Esophagus muscularis mucosa (tissue), 4 donors: ENCODE results near the gene C13orf46. TPM values are rescaled to one million over a fixed set of nuclear protein-coding genes. Genes with fewer than 3 reads are reported as not detected.

Experiments
- DNase-seq: peaks from one replicate; pipeline ENCODE4 v3.0.0-alpha.2; 2017; ENCODE audit errors: extremely low spot score
- H3K27ac ChIP-seq, 4 donors: fragments of 200-600 bp; sonication (generic); replicated peaks in 1 of 4; 1 replicate in 3 of 4; 2 replicates in 1 of 4; pipeline ENCODE4 v1.5.1; 2016 to 2019; ENCODE audit warnings: mild to moderate bottlenecking in 1 of 4
- H3K27me3 ChIP-seq, 4 donors: fragments of 200-600 bp; sonication (generic); one replicate each; pipeline versions ENCODE4 v1.5.1 to v1.6.0; 2016 to 2019
- H3K36me3 ChIP-seq, 4 donors: fragments of 200-600 bp; sonication (generic); one replicate each; pipeline ENCODE4 v1.5.1; 2016 to 2019
- H3K4me1 ChIP-seq, 4 donors: fragments of 200-600 bp; sonication (generic); one replicate each; pipeline ENCODE4 v1.5.1; 2016 to 2019
- H3K4me3 ChIP-seq, 4 donors: fragments of 200-600 bp; sonication (generic); 1 replicate in 2 of 4; 2 replicates in 2 of 4; pipeline ENCODE4 v1.5.1; 2016 to 2019; ENCODE audit warnings: mild to moderate bottlenecking in 4 of 4, moderate library complexity in 1 of 4
- H3K9me3 ChIP-seq, 4 donors: fragments of 200-600 bp; sonication (generic); 1 replicate in 3 of 4; 2 replicates in 1 of 4; pipeline ENCODE4 v1.5.1; 2016 to 2019
- EP300 ChIP-seq: sonication (generic); formaldehyde crosslinking; IDR thresholded peaks from one replicate; pipeline ENCODE4 v1.6.1; 2017; ENCODE audit warnings: antibody characterized with exemption
- POLR2A ChIP-seq: fragments of 450-650 bp; IDR thresholded peaks from one replicate; pipeline ENCODE4 v1.6.1; 2017; ENCODE audit warnings: antibody characterized with exemption, moderate library complexity, mild to moderate bottlenecking, low read depth
- POLR2AphosphoS5 ChIP-seq, 2 donors: sonication (generic); formaldehyde crosslinking; IDR thresholded peaks; one replicate each; pipeline ENCODE4 v1.6.1; 2017; ENCODE audit warnings: antibody characterized with exemption in 2 of 2
- WGBS: methylation state at CpG from one replicate; pipeline ENCODE4 v1.1.5; 2018; 5-methylcytosine and 5-hydroxymethylcytosine counted together
- intact Hi-C: fragments of 100-400 bp; cut with DNase I; formaldehyde crosslinking; loops from one replicate; pipeline ENCODE4 v1.15.1; 2023
- total RNA-seq, 4 donors: library from RNA; depleted of rRNA; stranded (reverse); fragments of >200 nt; gene quantifications; one replicate each; pipeline versions ENCODE4 v1.1.0 to v1.2.1, GENCODE V29; 2016
- TF ChIP-seq, protein P1 (sequence below), 3 experiments: fragments of 200-600 bp in 2 of 3; fragments of 450-650 bp in 1 of 3; sonication (generic) in 2 of 3; IDR thresholded peaks; one replicate each; pipeline ENCODE4 v1.5.1; 2017 to 2019; ENCODE audit warnings: antibody characterized with exemption in 3 of 3, mild to moderate bottlenecking in 2 of 3, moderate library complexity in 1 of 3

C13orf46 gene
- total RNA-seq, 4 donors from 2014 or later = 0.17 to 2.1 (median 0.89) TPM

DNA sequence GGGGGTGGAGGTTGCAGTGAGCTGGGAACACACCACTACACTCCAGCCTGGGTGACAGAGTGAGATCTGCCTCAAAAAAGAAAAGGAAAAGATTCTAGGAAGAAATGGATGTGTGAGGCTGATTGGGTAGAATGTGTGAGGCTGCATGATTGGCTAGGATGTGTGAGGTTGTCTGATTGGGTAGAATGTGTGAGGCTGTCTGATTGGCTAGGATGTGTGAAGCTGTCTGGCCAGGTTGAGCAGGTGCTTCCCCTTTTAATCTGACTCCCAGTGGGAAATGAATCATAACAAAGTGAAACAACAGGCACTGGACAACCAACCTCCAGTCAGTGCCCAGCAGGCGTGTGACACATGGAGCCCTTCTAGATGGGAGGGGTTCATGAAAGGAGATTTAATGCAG, 14.7 kb downstream of the C13orf46 start:
- H3K4me3 ChIP-seq = no peak overlapping the region
- intact Hi-C loops = no loop called here
- H3K27me3 ChIP-seq = no peaks in the 10 kb centered on the region
- DNase-seq = no peak
- WGBS = 93% methylated on average over 1 of the region's 1 CpG
- no peak overlapping the region for H3K27ac ChIP-seq
- H3K36me3 ChIP-seq = peaks cover 0 to 5% (median 2%) of the 10 kb centered on the region in 4 donors
- TF ChIP-seq, protein P1, sequence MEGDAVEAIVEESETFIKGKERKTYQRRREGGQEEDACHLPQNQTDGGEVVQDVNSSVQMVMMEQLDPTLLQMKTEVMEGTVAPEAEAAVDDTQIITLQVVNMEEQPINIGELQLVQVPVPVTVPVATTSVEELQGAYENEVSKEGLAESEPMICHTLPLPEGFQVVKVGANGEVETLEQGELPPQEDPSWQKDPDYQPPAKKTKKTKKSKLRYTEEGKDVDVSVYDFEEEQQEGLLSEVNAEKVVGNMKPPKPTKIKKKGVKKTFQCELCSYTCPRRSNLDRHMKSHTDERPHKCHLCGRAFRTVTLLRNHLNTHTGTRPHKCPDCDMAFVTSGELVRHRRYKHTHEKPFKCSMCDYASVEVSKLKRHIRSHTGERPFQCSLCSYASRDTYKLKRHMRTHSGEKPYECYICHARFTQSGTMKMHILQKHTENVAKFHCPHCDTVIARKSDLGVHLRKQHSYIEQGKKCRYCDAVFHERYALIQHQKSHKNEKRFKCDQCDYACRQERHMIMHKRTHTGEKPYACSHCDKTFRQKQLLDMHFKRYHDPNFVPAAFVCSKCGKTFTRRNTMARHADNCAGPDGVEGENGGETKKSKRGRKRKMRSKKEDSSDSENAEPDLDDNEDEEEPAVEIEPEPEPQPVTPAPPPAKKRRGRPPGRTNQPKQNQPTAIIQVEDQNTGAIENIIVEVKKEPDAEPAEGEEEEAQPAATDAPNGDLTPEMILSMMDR (IDR thresholded peaks at IDR 0.05) = no peak
- TF ChIP-seq POLR2A (no peak), POLR2AphosphoS5 (IDR thresholded peaks at IDR 0.05) (no peak), EP300 (no peak)
- H3K9me3 ChIP-seq = no peaks in the 10 kb centered on the region
- no peaks in the 10 kb centered on the region for H3K4me1 ChIP-seq

DNA sequence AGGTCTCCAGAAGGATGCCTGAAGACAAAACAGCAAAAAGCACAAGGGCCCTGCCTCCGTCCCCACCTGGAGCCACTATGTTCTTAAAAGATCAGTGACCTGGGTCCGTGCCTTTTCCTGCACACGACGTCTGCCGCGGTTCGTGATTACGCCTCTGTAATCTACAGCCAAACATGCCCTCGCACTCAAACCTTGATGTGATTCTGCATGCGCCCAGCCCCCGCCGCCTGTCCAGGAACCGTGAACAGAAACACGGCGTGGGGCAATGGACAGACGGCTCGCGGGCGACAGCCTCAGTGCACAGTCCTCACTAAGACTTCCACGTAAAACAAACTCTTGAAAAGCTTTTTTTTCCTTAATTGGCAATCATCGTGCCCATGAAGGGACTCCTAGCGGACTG, 15.5 kb downstream of the C13orf46 start:
- Histone ChIP-seq H3K4me3 (no peak overlapping the region), H3K36me3 (peaks cover 0 to 9% (median 3%) of the 10 kb centered on the region in 4 donors), H3K9me3 (no peaks in the 10 kb centered on the region), H3K27ac (no peak overlapping the region), H3K4me1 (no peaks in the 10 kb centered on the region), H3K27me3 (no peaks in the 10 kb centered on the region)
- WGBS = 94% methylated on average over 22 of the region's 22 CpGs
- TF ChIP-seq EP300 = no peak
- TF ChIP-seq POLR2AphosphoS5 (IDR thresholded peaks at IDR 0.05) = no peak
- no peak for TF ChIP-seq POLR2A
- TF ChIP-seq, protein P1 (IDR thresholded peaks at IDR 0.05) = no peak
- intact Hi-C loops = no loop called here
- DNase-seq = no peak

DNA sequence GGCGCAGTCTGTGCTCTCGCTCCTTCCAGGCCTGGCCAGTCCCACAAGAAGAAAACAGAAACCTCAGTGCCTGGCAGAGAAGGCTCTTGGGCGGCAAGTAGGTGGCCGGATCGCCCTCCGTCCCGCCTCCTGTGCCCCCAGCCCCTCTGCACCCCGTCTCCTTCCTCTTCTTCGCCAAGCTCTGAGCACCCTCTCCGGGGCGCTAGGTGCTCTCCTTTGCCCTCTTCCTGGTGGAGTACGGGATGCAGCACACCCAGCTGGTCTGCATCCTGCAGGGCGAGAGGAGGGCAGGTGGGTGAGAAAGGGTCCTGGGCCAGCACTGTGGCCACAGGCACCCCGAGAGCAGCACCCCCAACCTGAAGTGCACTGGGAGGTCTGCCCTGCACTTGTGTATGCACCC, 17.3 kb downstream of the C13orf46 start:
- DNase-seq = no peak

DNA sequence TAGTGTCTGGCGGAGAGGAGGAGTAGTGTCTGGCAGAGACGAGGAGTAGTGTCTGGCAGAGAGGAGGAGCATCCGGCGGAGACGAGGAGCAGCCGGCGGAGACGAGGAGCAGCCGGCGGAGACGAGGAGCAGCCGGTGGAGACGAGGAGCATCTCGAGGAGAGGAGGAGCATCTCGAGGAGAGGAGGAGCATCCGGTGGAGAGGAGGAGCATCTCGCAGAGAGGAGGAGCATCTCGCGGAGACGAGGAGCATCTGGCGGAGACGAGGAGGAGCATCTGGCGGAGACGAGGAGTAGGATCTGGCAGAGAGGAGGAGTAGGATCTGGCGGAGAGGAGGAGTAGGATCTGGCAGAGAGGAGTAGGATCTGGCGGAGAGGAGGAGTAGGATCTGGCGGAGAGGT, 18.2 kb downstream of the C13orf46 start:
- no peak overlapping the region for H3K4me3 ChIP-seq
- H3K36me3 ChIP-seq = peaks cover 0 to 9% (median 3%) of the 10 kb centered on the region in 4 donors
- H3K9me3 ChIP-seq = no peaks in the 10 kb centered on the region
- no peaks in the 10 kb centered on the region for H3K27me3 ChIP-seq
- WGBS = 87% methylated on average over 27 of the region's 27 CpGs
- no peak for DNase-seq
- intact Hi-C loops = no loop called here
- no peak for TF ChIP-seq POLR2AphosphoS5 (IDR thresholded peaks at IDR 0.05)
- TF ChIP-seq EP300 = no peak
- no peak for TF ChIP-seq POLR2A
- TF ChIP-seq, protein P1 (IDR thresholded peaks at IDR 0.05) = no peak
- no peak overlapping the region for H3K27ac ChIP-seq
- H3K4me1 ChIP-seq = peaks cover 10 to 11% (median 11%) of the 10 kb centered on the region in 4 donors

More for the DNA sequence above, 17.3 kb downstream of the C13orf46 start:
- Histone ChIP-seq H3K4me3 (no peak overlapping the region), H3K36me3 (peaks cover 0 to 9% (median 3%) of the 10 kb centered on the region in 4 donors), H3K4me1 (peaks cover 2% of the 10 kb centered on the region in 4 donors), H3K9me3 (no peaks in the 10 kb centered on the region), H3K27ac (no peak overlapping the region), H3K27me3 (no peaks in the 10 kb centered on the region)
- intact Hi-C loops = no loop called here
- 91% methylated on average over 13 of the region's 14 CpGs for WGBS
- TF ChIP-seq POLR2A = no peak
- TF ChIP-seq EP300 = no peak
- TF ChIP-seq, protein P1 (IDR thresholded peaks at IDR 0.05) = no peak
- no peak for TF ChIP-seq POLR2AphosphoS5 (IDR thresholded peaks at IDR 0.05)

DNA sequence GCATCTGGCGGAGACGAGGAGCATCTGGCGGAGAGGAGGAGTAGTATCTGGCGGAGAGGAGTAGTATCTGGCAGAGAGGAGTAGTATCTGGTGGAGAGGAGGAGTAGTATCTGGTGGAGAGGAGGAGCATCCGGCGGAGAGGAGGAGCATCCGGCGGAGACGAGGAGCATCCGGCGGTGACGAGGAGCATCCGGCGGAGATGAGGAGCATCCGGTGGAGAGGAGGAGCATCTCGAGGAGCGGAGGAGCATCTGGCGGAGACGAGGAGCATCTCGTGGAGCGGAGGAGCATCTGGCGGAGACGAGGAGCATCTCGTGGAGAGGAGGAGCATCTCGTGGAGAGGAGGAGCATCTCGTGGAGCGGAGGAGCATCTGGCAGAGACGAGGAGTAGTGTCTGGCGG, 18.6 kb downstream of the C13orf46 start:
- H3K27me3 ChIP-seq = no peaks in the 10 kb centered on the region
- 93% methylated on average over 29 of the region's 29 CpGs for WGBS
- peaks cover 10 to 14% (median 13%) of the 10 kb centered on the region in 4 donors for H3K4me1 ChIP-seq
- peaks cover 0 to 9% (median 3%) of the 10 kb centered on the region in 4 donors for H3K36me3 ChIP-seq
- no peak for TF ChIP-seq POLR2AphosphoS5 (IDR thresholded peaks at IDR 0.05)
- TF ChIP-seq, protein P1 (IDR thresholded peaks at IDR 0.05) = no peak
- TF ChIP-seq POLR2A = no peak
- TF ChIP-seq EP300 = no peak
- intact Hi-C loops = no loop called here
- DNase-seq = no peak
- no peak overlapping the region for H3K27ac ChIP-seq
- H3K9me3 ChIP-seq = no peaks in the 10 kb centered on the region
- H3K4me3 ChIP-seq = no peak overlapping the region
